ENCODE results near the gene KRTAP10-11. TPM values are rescaled to one million over a fixed set of nuclear protein-coding genes. Genes with fewer than 3 reads are reported as not detected.
A peak's percentile ranks its signal among the peaks of the same experiment; 100 is the strongest.

The KRTAP10-11 gene
- total RNA-seq, 1 donor from 2014 or later = not detected

- H3K27ac ChIP-seq (replicated peaks) = no peak overlapping the region
- peak; percentile 63 for TF ChIP-seq CTCF (IDR thresholded peaks at IDR 0.05; ENCODE audit: borderline replicate concordance)
- H3K4me3 ChIP-seq = no peak overlapping the region
- DNase-seq = peak; percentile 49
- H3K4me1 ChIP-seq = no peaks in the 10 kb centered on the region
- intact Hi-C loops (cut with micrococcal nuclease) = no loop called here
- H3K27me3 ChIP-seq (ENCODE audit: low read depth) = peaks cover 23% of the 10 kb centered on the region
- peaks cover 14% of the 10 kb centered on the region for H3K9me3 ChIP-seq (replicated peaks)
- no peaks in the 10 kb centered on the region for H3K36me3 ChIP-seq
Observed at GRCh38 chr21:44618504-44618903, 27.7 kb upstream of the KRTAP10-11 start.

GRCh38 chr21:44618909-44619308 lies 27.3 kb upstream of the KRTAP10-11 start:
- Histone ChIP-seq H3K27ac (replicated peaks) (no peak overlapping the region), H3K4me1 (no peaks in the 10 kb centered on the region), H3K9me3 (replicated peaks) (peaks cover 18% of the 10 kb centered on the region), H3K36me3 (no peaks in the 10 kb centered on the region), H3K27me3 (ENCODE audit: low read depth) (peaks cover 19% of the 10 kb centered on the region), H3K4me3 (no peak overlapping the region)
- DNase-seq = no peak
- intact Hi-C loops (cut with micrococcal nuclease) = no loop called here
- TF ChIP-seq CTCF (IDR thresholded peaks at IDR 0.05; ENCODE audit: borderline replicate concordance) = no peak

GRCh38 chr21:44619886-44620285 lies 26.3 kb upstream of the KRTAP10-11 start:
- no peak overlapping the region for H3K27ac ChIP-seq (replicated peaks)
- no peaks in the 10 kb centered on the region for H3K4me1 ChIP-seq
- intact Hi-C loops (cut with micrococcal nuclease) = no loop called here
- no peak for DNase-seq
- TF ChIP-seq CTCF (IDR thresholded peaks at IDR 0.05; ENCODE audit: borderline replicate concordance) = no peak
- peaks cover 15% of the 10 kb centered on the region for H3K27me3 ChIP-seq (ENCODE audit: low read depth)
- H3K9me3 ChIP-seq (replicated peaks) = peaks cover 28% of the 10 kb centered on the region
- no peaks in the 10 kb centered on the region for H3K36me3 ChIP-seq
- no peak overlapping the region for H3K4me3 ChIP-seq

GRCh38 chr21:44623575-44623974 lies 22.6 kb upstream of the KRTAP10-11 start:
- H3K4me1 ChIP-seq = peaks cover 17% of the 10 kb centered on the region
- intact Hi-C loops (cut with micrococcal nuclease) = no loop called here
- no peak overlapping the region for H3K4me3 ChIP-seq
- no peaks in the 10 kb centered on the region for H3K36me3 ChIP-seq
- no peak for DNase-seq
- H3K9me3 ChIP-seq (replicated peaks) = peaks cover 32% of the 10 kb centered on the region
- peaks cover 23% of the 10 kb centered on the region for H3K27me3 ChIP-seq (ENCODE audit: low read depth)
- no peak overlapping the region for H3K27ac ChIP-seq (replicated peaks)
- no peak for TF ChIP-seq CTCF (IDR thresholded peaks at IDR 0.05; ENCODE audit: borderline replicate concordance)

GRCh38 chr21:44625756-44626155 lies 20.5 kb upstream of the KRTAP10-11 start:
- DNase-seq = no peak
- H3K27me3 ChIP-seq (ENCODE audit: low read depth) = peaks cover 29% of the 10 kb centered on the region
- no peaks in the 10 kb centered on the region for H3K36me3 ChIP-seq
- H3K27ac ChIP-seq (replicated peaks) = peak overlapping the region; percentile 42
- H3K4me3 ChIP-seq = no peak overlapping the region
- intact Hi-C loops (cut with micrococcal nuclease) = no loop called here
- TF ChIP-seq CTCF (IDR thresholded peaks at IDR 0.05; ENCODE audit: borderline replicate concordance) = no peak
- H3K9me3 ChIP-seq (replicated peaks) = peaks cover 37% of the 10 kb centered on the region
- H3K4me1 ChIP-seq = peaks cover 17% of the 10 kb centered on the region

- Histone ChIP-seq H3K9me3 (replicated peaks) (peaks cover 42% of the 10 kb centered on the region), H3K4me3 (no peak overlapping the region), H3K4me1 (peaks cover 17% of the 10 kb centered on the region), H3K27me3 (ENCODE audit: low read depth) (peaks cover 29% of the 10 kb centered on the region), H3K36me3 (no peaks in the 10 kb centered on the region), H3K27ac (replicated peaks) (peak overlapping the region; percentile 42)
- intact Hi-C loops (cut with micrococcal nuclease) = no loop called here
- DNase-seq = no peak
- no peak for TF ChIP-seq CTCF (IDR thresholded peaks at IDR 0.05; ENCODE audit: borderline replicate concordance)
Observed at GRCh38 chr21:44626262-44626661, 20.0 kb upstream of the KRTAP10-11 start.
